GM21526 (cell line): ENCODE data around the gene LRCOL1.
"Not testable (repeated sequence)": the region's sequence is repeated elsewhere in the genome, so short reads cannot be mapped to it uniquely, and the experiment has no call there.

Experiments
- ATAC-seq: cut with Tn5 transposase; IDR thresholded peaks from one replicate; pipeline ENCODE4 v1.9.1; 2021; ENCODE audit warnings: moderate library complexity; ENCODE audit not compliant: unreplicated experiment, low FRiP score

LRCOL1 gene

GRCh38 chr12:132603240-132604150 is 6.9 kb downstream of the LRCOL1 start:
- no peak for ATAC-seq

GRCh38 chr12:132602572-132603239 is 7.7 kb downstream of the LRCOL1 start:
- ATAC-seq, result no peak

GRCh38 chr12:132601171-132601883 is 9.1 kb downstream of the LRCOL1 start:
- ATAC-seq, result no peak

- ATAC-seq, result no peak
Measured at GRCh38 chr12:132600048-132601032, 10.0 kb downstream of the LRCOL1 start.

- ATAC-seq, result not testable (repeated sequence)
Measured at GRCh38 chr12:132599502-132599901, 10.9 kb downstream of the LRCOL1 start.

- ATAC-seq, result no peak
Measured at GRCh38 chr12:132597333-132598316, 12.8 kb downstream of the LRCOL1 start.

- no peak for ATAC-seq
Measured at GRCh38 chr12:132596016-132596415, 14.4 kb downstream of the LRCOL1 start.

- ATAC-seq, result no peak
Measured at GRCh38 chr12:132595183-132595582, 15.2 kb downstream of the LRCOL1 start.

GRCh38 chr12:132593938-132594358 is 16.4 kb downstream of the LRCOL1 start:
- ATAC-seq, result peak; percentile 87

GRCh38 chr12:132593521-132593920 is 16.9 kb downstream of the LRCOL1 start:
- peak; percentile 13 for ATAC-seq

- no peak for ATAC-seq
Measured at GRCh38 chr12:132593071-132593470, 17.3 kb downstream of the LRCOL1 start.

- no peak for ATAC-seq
Measured at GRCh38 chr12:132592282-132592970, 18.0 kb downstream of the LRCOL1 start.

- no peak for ATAC-seq
Measured at GRCh38 chr12:132591107-132591935, 19.1 kb downstream of the LRCOL1 start.

- no peak for ATAC-seq
Measured at GRCh38 chr12:132588821-132589669, 21.3 kb downstream of the LRCOL1 start.

GRCh38 chr12:132588319-132588718 is 22.1 kb downstream of the LRCOL1 start:
- no peak for ATAC-seq

- ATAC-seq, result no peak
Measured at GRCh38 chr12:132587781-132588180, 22.6 kb downstream of the LRCOL1 start.
